ENCODE measurements around the gene MSI2.

MSI2 gene

GRCh38 chr17:57396511-57396921 is 140.2 kb downstream of the MSI2 start:
- no peak overlapping the region for H3K4me3 ChIP-seq (ENCODE audit: control insufficient read depth, low read depth, low read length)
- TF ChIP-seq CTCF (IDR thresholded peaks at IDR 0.05; ENCODE audit: control insufficient read depth, insufficient read depth, low read depth, low read length, missing control alignments): no peak
- DNase-seq (ENCODE audit: low read depth): no peak

- DNase-seq (ENCODE audit: low read depth): no peak
- TF ChIP-seq CTCF (IDR thresholded peaks at IDR 0.05; ENCODE audit: control insufficient read depth, insufficient read depth, low read depth, low read length, missing control alignments): no peak
- H3K4me3 ChIP-seq (ENCODE audit: control insufficient read depth, low read depth, low read length): no peak overlapping the region
Observed at GRCh38 chr17:57397402-57397801, 141.1 kb downstream of the MSI2 start.

- TF ChIP-seq CTCF (IDR thresholded peaks at IDR 0.05; ENCODE audit: control insufficient read depth, insufficient read depth, low read depth, low read length, missing control alignments): no peak
- H3K4me3 ChIP-seq (ENCODE audit: control insufficient read depth, low read depth, low read length): no peak overlapping the region
- DNase-seq (ENCODE audit: low read depth): no peak
Observed at GRCh38 chr17:57399690-57400089, 143.4 kb downstream of the MSI2 start.

GRCh38 chr17:57400648-57401047 is 144.3 kb downstream of the MSI2 start:
- H3K4me3 ChIP-seq (ENCODE audit: control insufficient read depth, low read depth, low read length): no peak overlapping the region
- DNase-seq (ENCODE audit: low read depth): no peak

GRCh38 chr17:57401556-57402488 is 145.5 kb downstream of the MSI2 start:
- no peak overlapping the region for H3K4me3 ChIP-seq (ENCODE audit: control insufficient read depth, low read depth, low read length)
- DNase-seq (ENCODE audit: low read depth): no peak
- TF ChIP-seq CTCF (IDR thresholded peaks at IDR 0.05; ENCODE audit: control insufficient read depth, insufficient read depth, low read depth, low read length, missing control alignments): no peak

More at GRCh38 chr17:57400648-57401047, 144.3 kb downstream of the MSI2 start:
- TF ChIP-seq CTCF (IDR thresholded peaks at IDR 0.05; ENCODE audit: control insufficient read depth, insufficient read depth, low read depth, low read length, missing control alignments): no peak

GRCh38 chr17:57402681-57403180 is 146.4 kb downstream of the MSI2 start:
- no peak for TF ChIP-seq CTCF (IDR thresholded peaks at IDR 0.05; ENCODE audit: control insufficient read depth, insufficient read depth, low read depth, low read length, missing control alignments)
- H3K4me3 ChIP-seq (ENCODE audit: control insufficient read depth, low read depth, low read length): no peak overlapping the region
- DNase-seq (ENCODE audit: low read depth): no peak

All from AG09309 (cell line).